ENCODE measurements around the gene RNF220. TPM values are rescaled to one million over a fixed set of nuclear protein-coding genes. Genes with fewer than 3 reads are reported as not detected.

The RNF220 gene
- total RNA-seq, 2 donors from 2014 or later: 53.3 to 62.0 TPM

DNA sequence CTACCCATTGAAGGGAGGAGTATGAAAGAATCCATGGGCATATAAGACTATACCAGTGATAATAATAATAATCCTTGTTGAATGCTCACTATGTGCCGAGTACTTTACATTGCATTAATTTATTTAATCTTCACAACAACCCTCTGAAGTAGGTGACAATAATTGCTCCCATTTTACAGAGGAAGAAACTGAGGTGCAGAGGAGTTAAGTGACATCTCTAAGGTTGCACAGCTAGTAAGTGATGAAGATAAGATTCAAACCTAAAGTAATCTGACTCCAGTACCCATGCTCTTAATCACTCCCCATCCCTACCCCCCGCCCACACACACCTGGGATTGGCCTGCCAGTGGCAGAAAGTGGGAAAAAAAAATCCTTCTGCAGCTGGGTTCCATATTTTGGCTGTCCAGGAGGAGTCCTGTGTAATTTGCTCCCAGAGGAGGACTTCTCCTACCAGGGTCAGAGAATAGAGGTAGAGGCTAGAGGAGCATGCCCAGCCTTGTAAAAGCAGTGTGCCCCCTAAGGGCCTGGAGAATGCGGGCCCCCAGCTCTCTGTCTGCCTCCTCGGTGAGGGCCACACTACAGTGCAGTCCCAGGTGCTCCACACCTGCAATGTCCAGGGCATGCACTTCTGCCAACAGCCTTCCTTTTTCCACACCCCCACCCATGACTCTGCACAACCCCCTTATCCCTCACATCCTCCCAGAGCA lies 211.4 kb downstream of the RNF220 start:
- no peaks in the 10 kb centered on the region for H3K4me1 ChIP-seq
- no peak overlapping the region for H3K9ac ChIP-seq (ENCODE audit: low read depth in 2 of 2, low read length in 2 of 2)
- no peak for TF ChIP-seq CTCF (IDR thresholded peaks at IDR 0.05)
- DNase-seq: no peak
- no peak overlapping the region for H3K4me3 ChIP-seq
- H3K36me3 ChIP-seq: no peaks in the 10 kb centered on the region
- H3K27ac ChIP-seq: no peak overlapping the region
- H3K27me3 ChIP-seq: peaks cover 10% of the 10 kb centered on the region
- no peaks in the 10 kb centered on the region for H3K9me3 ChIP-seq
- intact Hi-C loops (cut with DNase I): no loop called here

GRCh38 chr1:44616991-44617702 lies 212.1 kb downstream of the RNF220 start:
- H3K4me3 ChIP-seq: no peak overlapping the region
- H3K9ac ChIP-seq (ENCODE audit: low read depth in 2 of 2, low read length in 2 of 2): no peak overlapping the region
- DNase-seq: no peak
- no peaks in the 10 kb centered on the region for H3K9me3 ChIP-seq
- peaks cover 10% of the 10 kb centered on the region for H3K27me3 ChIP-seq
- no peaks in the 10 kb centered on the region for H3K36me3 ChIP-seq
- TF ChIP-seq CTCF (IDR thresholded peaks at IDR 0.05): no peak
- intact Hi-C loops (cut with DNase I): no loop called here
- no peaks in the 10 kb centered on the region for H3K4me1 ChIP-seq
- no peak overlapping the region for H3K27ac ChIP-seq

DNA sequence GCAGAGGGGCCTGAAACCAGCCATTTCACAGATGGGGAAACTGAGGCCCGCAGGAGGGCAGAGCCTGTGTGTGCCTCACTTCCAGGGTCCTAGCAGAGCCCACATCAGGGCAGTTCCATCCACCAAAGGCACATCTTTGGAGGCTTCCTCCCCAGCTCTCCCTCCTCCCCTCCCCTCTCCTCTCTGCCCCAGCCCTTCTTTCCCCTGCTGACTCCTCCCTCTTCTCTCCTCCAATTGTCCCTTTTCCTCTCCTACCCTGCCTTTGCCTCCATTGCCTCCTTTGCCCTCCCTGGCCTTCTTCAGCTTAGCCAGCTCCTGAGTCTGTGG lies 212.6 kb downstream of the RNF220 start:
- intact Hi-C loops (cut with DNase I): no loop called here
- TF ChIP-seq CTCF (IDR thresholded peaks at IDR 0.05): no peak
- peaks cover 10% of the 10 kb centered on the region for H3K27me3 ChIP-seq
- no peak overlapping the region for H3K27ac ChIP-seq
- no peaks in the 10 kb centered on the region for H3K9me3 ChIP-seq
- no peak overlapping the region for H3K4me3 ChIP-seq
- no peak for DNase-seq
- no peak overlapping the region for H3K9ac ChIP-seq (ENCODE audit: low read depth in 2 of 2, low read length in 2 of 2)
- no peaks in the 10 kb centered on the region for H3K36me3 ChIP-seq
- no peaks in the 10 kb centered on the region for H3K4me1 ChIP-seq

DNA sequence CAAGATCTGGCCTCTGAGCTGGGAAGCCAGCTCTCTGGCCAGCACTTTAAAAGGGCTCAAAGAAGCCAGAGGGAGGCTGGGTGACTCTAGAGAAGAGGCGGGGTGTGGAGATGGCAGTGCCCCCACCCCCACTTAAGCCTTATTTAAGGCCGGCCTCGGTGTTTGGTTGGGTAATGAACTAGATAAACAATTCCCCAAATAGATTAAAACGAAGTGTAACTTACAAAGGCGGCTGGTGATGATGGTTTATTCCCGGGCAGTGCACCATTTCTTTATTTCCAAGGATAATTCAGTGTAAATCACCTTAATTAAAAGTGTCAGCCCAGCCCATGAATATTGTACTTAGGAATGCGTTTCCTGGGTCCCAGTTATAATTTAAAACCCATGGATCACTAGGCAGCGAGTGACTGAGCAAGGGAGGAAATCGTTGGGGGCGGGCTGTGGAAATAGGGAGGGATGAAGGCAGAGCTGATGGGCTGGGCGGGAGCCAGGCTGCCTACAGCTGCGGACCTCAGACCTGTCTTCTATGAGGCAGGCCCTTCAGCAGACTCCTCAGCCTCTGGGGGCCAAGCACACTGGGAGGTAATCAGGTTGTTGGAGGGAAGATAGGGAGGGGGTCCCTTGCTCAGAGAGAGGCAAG lies 214.3 kb downstream of the RNF220 start:
- intact Hi-C loops (cut with DNase I): no loop called here
- peaks cover 10% of the 10 kb centered on the region for H3K27me3 ChIP-seq
- H3K4me1 ChIP-seq: no peaks in the 10 kb centered on the region
- DNase-seq: no peak
- H3K9me3 ChIP-seq: no peaks in the 10 kb centered on the region
- no peak overlapping the region for H3K4me3 ChIP-seq
- no peak overlapping the region for H3K9ac ChIP-seq (ENCODE audit: low read depth in 2 of 2, low read length in 2 of 2)
- no peak overlapping the region for H3K27ac ChIP-seq
- no peak for TF ChIP-seq CTCF (IDR thresholded peaks at IDR 0.05)
- H3K36me3 ChIP-seq: no peaks in the 10 kb centered on the region

- Histone ChIP-seq H3K4me1 (no peaks in the 10 kb centered on the region), H3K27ac (no peak overlapping the region), H3K9ac (ENCODE audit: low read depth in 2 of 2, low read length in 2 of 2) (no peak overlapping the region), H3K36me3 (no peaks in the 10 kb centered on the region), H3K4me3 (no peak overlapping the region), H3K27me3 (peaks cover 10% of the 10 kb centered on the region), H3K9me3 (no peaks in the 10 kb centered on the region)
- no peak for TF ChIP-seq CTCF (IDR thresholded peaks at IDR 0.05)
- intact Hi-C loops (cut with DNase I): no loop called here
- no peak for DNase-seq
These were observed 215.0 kb downstream of the RNF220 start for GRCh38 chr1:44620072-44620471.

Data from colonic mucosa (tissue), 4 donors.